ENCODE results near the gene SORCS2. TPM values are rescaled to one million over a fixed set of nuclear protein-coding genes. Genes with fewer than 3 reads are reported as not detected.

Gene SORCS2
- total RNA-seq, 1 experiment from 2014 or later: not detected

DNA sequence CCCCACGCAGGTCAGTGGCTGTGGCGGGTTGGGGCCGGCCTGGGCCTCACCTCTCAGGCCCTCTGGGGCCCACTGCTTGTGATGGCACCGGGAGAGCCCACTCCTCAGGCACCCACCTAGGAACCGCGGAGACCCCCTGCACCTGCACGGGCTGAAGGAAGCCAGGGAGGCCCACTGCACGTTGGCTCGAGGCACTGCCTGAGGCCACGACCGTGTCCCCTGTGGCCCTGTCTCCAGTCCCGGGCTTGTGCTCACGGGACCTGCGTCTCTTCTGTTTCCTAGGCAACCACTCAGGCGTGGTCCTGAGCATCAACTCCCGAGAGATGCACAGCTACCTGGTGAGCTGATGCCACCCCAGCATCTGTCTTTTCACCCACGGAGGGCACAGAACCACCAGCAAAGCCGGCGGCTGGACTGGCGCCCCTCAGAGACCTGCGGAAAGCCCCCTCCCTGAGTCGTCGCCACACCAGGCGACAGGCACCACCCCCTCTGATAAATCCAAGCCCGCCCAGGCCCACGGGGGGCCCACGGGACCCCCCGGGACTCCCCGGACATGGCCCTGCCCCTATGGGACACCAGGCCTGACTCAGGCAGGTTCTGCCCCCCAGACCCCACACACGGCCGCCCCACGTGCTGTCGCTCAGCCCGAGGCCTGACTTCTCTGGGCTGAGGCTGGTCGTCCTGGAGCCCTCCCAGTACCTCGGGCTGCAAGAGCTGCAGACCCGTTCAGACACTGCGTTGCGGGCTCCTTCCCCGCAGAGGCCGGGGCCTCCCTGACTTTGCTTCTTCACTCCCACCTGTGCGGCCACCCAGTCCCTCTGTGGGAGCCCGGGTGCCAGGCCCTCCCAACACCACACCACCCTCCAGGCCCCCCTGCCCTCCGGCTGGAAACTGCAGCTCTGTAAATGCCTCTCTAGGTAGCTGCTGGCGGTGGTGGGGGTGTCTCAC, 547.9 kb downstream of the SORCS2 start:
- no peak for DNase-seq (ENCODE audit: extremely low read depth, low read depth)

DNA sequence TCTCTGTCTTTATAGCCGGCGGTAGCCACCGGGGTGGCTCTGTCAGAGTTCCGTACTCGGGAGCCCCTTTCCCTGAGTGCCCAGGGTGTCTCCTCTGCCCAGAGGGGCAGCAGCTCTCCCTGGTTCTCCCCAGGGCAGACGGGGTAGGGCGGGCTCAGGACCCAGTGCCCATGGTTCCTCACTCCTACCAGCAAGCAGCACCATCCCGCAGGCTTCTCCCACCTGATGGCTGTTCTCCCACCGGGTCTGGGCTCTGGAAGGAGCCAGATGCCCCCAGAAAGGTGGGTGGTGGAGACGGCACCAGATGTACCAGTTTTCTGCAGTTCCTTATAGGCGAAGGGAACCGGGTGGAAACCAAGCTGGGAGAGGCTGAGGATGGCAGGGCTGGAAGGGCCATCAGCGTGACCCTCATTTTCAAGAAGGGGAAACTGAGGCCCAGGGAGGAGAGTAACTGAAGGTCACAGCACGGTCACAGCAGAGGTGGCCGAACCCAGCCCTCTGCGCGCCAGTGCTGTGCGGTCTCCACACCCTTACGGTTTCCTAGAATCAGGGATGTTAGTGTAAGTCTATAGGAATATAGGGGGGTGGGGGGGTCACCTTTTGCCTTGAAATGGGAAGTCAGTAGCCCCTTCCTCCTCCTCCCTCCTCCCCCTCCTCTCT, 548.7 kb downstream of the SORCS2 start:
- DNase-seq (ENCODE audit: extremely low read depth, low read depth): no peak

DNA sequence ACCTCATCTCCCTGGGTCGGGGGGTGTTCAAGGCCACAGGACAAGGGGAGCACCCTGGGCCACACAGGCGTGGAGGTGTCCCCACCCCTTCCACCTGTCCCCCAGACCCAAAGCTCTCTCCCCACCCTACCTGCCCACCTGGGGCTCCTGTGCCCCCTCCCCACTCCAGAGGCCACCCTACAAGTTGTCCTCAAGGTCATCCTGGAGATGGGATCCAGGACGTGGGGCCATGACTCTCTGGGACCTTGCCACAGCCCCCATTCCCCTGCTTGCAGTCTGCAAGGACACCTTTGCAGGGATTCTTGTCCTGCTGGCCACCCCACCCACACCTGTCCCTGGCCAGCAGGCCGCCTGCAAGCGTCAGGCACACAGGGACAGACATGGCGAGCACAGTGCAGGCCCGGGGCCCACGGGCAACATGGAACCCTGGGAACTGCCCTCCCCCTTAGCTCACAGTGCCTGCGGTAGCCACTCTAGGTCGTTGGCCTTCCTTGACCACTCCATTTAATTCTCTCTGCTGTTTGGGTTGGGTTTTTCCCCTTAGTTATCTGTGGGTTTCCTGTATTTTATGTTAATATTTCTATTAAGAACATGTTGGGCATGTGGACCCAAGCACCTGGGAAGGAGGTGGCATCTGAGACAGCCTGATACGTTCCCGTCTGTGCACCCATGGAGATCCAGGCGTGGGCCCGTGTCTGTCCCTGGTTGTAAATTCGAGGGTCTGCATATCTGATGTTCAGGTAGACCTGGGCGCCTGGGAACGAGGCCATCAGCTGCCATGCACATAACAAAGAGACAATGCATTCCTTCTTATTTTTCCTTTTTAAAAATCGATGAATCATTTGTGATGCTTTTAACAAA, 549.8 kb downstream of the SORCS2 start:
- no peak for DNase-seq (ENCODE audit: extremely low read depth, low read depth)

DNA sequence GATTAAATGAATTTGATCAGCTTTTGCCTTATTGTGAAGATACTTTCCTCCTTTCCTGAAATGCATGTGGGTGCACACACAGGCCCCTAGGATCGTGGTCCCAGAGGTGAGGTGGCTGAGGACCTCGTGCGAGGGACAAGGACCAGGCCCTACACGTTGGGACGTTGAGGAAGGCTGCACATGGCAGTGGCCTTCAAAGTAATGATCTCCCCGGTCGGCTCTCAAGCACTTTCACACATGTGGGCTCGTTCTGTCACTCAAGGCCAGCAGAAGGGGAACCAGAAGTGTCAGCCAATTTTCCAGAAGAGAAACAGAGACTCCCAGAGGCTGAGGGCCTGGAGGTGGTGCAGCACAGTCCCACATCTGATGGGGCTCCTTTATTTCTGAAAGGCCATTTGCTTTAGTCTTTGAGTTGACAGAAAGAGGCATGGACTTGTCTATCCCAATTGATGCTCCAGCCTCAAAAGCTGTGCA, 550.5 kb downstream of the SORCS2 start:
- no peak for DNase-seq (ENCODE audit: extremely low read depth, low read depth)

DNA sequence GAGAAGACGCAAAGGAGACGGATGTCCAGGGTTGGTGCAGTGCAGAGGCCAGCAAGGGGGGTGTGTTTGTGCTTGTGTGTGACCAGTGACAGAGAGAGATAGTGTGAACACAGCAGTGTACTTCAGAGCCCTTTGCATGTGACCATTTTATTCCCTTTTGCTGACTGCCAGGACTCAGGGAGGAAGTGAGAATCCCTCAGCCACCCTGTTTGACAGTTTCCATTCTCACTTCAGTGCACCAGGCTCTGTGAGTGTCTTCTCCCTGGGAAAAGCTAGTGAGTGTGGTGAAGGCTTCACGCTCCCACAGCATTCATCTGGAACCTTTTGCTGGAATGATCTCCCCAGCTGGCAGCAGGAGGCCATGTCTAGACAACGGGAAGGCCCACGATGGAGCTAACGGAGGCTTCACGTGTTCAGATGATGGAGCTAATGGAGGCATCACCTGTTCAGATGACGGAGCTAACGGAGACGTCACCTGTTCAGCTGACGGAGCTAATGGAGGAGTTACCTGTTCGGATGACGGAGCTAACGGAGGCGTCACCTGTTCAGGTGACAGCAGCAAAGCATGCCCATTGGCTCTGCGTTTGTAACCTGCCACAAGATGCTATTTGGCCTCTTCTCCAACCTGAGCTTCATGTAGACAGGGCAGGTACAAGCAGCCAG, 551.9 kb downstream of the SORCS2 start:
- DNase-seq (ENCODE audit: extremely low read depth, low read depth): no peak

DNA sequence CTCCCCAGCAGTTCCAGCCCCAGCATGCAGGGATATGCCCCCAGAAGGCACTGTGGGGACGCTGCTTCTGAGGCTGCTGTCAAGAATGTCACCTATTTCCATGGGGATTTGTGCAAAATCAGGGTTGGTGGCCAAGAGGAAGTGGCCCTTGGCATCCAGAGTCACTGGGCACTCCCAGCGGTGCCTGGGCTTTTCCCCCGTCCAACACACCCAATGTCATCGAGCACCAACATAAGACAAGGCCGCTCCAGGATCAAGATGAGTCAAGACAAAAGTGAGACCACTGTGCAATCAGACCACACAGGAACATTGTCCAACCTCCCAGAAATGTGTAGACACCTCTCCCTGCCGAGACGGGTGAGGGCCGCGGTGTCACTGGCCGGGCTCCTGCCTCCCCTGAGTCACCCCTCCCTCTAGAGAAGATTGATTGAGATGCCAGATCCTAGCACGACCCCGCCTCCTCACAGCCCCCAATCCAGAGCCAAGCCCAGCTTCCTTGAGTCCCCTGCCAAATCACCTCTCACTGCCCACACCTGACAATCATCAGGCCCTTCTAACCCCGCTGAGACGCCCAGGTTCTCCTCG, 553.1 kb downstream of the SORCS2 start:
- no peak for DNase-seq (ENCODE audit: extremely low read depth, low read depth)

DNA sequence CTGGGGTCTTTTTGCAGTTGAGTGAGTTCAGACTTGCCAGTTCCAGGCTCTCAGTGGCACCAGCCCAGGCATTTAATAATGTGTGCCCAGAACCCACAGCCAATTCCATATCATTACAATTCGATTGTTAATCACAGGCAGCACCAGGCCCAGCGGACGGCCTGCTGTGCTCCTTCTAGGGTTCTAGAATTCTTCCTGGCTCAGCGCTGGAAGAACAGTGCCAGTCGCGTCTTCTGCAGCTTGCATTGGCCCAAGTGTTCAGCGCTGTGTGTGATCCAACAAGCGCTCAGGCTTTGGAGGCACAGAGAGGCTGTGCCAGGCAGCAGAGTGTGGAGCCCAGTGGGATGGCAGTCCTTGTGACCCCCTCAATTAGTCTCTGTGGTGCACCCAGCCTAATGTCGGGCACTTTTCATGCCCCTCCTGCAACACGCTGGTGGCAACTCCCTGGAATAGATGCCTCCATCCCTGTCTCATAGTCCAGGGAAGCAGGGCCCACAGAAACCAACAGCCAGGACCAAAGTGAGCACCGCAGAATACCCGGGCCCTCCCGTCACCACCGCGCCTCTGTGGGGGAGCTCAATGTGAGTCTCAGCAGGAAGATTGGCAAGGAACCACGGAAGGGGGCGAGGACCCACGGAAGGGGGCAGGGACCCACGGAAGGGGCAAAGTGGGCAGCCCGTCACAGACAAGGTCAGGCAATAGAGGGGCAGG, 554.2 kb downstream of the SORCS2 start:
- DNase-seq (ENCODE audit: extremely low read depth, low read depth): no peak

DNA sequence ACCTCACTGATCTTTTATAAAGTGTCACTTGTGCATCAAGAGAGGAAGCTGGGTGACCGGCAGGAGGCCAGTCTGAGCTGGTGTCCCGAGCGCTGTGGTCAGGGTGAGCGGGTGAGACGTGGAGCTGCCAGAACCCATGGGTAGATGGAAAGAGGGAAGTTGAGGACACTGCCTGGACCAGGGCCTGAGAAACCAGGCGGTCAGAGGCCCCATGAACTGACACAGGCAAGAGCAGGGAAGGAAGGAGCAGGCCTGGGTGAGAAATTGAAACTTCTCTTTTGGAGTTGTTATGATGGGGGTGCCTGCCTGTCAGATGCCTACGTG, 554.7 kb downstream of the SORCS2 start:
- DNase-seq (ENCODE audit: extremely low read depth, low read depth): no peak

DNA sequence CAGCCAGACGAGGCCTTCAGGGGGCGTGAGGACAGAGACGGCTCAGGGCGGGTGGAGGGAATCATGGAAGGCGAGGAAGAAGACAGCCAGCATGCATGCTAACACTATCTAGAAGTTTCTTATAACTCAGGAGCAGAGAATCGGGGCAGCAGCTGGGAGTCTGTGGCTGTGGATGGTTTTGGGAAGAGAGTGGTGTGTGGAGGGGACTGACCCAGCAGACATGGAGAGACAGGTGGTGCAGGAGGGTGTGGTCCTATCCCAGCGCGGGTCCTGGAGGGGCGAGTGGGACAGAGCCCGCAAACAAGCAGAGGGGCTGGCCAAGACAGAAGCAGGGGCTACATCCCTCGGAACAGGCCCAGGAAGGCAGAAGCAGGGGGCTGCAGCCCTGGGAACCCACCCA, 555.2 kb downstream of the SORCS2 start:
- no peak for DNase-seq (ENCODE audit: extremely low read depth, low read depth)

DNA sequence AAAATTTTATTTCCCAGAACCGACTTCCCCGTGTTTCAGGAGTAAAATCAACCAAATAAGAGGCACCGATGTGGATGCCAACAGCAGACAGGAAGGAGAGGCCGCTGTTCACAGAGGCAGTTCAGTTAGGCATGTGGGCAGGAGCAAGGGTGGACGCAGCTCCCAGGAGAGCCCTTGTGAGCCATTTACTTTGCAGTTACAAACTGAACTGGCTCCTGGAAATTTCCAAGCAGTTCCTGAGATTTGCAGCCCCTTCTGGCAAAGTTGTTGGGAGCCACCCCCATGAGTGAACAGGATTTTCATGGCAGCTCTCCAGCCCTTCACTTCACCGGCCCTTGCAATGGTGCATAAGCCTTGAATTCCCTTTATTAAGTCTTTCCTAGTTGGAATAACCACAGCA, 558.2 kb downstream of the SORCS2 start:
- no peak for DNase-seq (ENCODE audit: extremely low read depth, low read depth)

DNA sequence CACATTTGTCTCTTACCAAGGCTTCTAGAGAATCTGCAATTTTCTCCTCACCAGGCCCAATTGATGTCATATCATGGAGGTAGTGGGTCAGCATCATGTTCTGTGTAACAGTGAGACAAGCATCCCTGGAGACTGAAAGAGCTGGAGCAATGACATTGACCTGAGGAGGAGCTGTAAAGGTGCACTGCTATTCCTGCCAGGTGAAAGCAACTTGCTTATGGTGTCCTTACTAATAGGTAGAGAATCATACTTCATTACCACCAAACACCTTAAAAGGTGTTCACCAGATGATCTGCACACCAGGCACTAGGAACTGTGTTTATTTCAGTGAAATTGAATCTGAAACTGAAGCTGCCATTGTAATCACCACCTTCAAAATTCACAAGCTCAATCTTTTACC, 558.6 kb downstream of the SORCS2 start:
- DNase-seq (ENCODE audit: extremely low read depth, low read depth): no peak

DNA sequence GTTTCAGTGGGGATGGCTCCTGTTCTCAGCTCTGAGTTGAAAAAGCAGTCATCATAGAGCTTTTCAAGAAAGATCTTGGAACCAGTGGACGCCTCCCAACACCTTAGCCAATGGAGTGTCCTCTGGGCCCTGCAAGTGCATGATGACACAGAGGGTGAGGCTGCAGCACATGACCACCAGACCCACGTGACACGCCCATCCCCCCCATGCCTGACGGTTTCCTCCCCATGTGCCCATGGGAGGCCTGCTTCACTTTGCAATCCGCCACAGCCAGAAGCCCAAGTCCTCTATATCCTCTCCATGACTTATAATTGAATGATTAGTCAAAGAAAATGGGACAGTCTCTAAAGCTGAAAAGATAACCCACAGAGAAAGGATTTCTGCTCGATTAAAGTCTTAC, 560.3 kb downstream of the SORCS2 start:
- DNase-seq (ENCODE audit: extremely low read depth, low read depth): no peak

DNA sequence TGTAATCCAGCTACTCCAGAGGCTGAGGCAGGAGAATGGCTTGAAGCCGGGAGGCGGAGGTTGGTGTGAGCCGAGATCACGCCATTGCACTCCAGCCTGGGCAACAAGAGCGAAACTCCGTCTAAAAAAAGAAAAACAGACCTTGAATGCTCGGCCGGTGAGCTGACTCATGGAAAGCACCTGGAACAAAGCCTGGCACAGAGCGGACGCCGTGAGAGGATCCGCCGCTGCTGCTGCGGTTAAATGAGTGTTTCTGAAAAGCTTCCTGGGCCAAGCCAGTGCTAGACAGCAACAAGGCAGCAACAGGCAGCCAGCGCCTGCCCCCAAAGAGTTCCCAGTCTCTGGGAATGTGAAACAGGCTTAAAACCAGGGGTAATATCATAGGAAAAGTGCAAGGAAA, 560.9 kb downstream of the SORCS2 start:
- no peak for DNase-seq (ENCODE audit: extremely low read depth, low read depth)

DNA sequence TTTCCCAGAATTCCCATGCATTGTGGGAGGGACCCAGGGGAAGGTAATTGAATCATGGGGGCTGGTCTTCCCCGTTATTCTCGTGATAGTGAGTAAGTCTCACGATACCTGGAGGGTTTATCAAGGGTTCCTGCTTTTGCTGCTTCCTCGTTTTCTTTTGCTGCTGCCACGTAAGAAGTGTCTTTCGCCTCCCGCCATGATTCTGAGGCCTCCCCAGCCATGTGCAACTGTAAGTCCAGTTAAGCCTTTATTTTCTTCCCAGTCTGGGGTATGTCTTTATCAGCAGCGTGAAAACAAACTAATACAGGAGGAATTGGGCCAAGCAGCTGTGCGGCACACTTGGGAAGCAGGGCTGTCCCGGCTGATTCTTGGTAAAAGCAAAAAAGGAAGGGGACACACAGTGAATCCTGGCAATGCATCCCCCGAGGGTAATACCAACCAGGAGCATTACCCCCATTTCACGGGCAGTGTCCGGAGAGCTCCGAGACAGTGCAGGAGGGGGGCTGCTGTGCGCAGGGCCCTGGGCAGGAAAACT, 561.7 kb downstream of the SORCS2 start:
- DNase-seq (ENCODE audit: extremely low read depth, low read depth): no peak

DNA sequence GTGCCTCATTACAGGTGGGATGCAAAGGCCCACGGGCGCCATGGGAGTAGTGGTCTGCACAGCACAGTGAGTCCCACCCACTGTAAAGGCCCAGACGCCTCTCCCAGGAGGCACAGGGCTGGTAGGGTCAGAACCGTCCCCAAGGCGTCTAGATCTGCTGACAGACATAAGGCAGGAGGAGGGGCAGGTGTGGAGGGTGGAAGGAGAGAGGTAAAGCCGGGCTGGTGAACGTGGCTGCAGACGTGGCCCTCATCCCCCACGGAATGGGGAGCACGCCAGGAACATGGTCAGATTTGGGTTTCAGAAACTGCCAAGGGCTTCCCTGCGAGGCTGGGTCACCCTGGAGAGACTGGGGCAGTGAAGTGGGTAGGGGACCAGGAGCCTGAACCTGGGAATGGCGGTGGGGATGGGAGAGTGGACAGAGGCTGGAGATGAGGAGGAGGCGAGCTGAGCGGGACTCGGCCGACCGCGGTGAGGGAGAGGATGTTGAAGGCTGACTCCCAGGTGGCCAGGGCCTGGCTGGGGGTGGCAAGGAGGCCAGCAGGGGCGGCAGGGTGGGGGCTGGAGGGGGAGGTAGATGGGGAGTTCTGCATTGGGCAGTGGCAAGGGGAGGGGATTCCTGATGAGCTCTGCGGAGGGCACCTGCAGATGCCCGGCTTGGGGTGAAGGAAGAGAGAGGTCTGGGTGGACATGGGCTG, 562.4 kb downstream of the SORCS2 start:
- no peak for DNase-seq (ENCODE audit: extremely low read depth, low read depth)

DNA sequence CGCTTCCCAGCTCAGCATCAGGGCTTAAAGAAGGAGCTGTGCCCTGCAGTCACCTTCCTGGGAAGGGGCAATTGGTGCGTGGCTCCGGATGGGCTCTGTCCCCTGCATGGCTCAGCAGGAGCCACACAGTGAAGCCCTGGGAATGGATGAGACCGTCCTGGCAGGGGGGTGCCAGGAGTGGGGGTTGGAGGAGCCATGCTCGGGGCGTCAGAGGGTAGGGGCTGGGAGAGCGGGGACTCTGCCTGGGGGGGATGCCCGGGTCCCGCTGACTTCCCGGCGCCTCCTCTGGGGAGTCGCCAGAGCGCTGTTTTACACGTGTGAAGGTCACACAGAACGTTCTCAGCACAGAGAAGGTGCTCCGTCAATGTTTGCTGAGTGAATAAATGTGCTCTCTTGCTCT, 563.2 kb downstream of the SORCS2 start:
- no peak for DNase-seq (ENCODE audit: extremely low read depth, low read depth)

DNA sequence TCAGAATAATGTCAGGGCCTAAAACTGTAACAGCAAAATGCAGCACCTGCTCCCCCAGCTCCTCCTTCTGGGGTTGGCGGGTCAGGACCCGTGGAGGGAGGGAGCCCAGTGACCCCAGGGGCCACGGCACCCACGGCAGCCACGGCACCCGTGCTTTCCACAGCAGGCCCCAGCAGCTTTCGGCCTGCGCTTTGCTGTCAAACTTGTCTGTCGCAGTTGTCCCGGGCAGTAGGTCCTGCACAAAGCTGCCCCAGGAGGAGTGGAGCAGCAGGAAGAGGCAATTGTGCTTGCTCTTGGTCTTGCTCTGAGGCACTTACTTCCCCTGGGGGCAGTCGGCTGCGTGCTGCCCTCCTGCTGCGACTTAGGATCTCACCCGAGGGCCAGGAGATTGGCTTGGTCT, 563.7 kb downstream of the SORCS2 start:
- DNase-seq (ENCODE audit: extremely low read depth, low read depth): no peak

DNA sequence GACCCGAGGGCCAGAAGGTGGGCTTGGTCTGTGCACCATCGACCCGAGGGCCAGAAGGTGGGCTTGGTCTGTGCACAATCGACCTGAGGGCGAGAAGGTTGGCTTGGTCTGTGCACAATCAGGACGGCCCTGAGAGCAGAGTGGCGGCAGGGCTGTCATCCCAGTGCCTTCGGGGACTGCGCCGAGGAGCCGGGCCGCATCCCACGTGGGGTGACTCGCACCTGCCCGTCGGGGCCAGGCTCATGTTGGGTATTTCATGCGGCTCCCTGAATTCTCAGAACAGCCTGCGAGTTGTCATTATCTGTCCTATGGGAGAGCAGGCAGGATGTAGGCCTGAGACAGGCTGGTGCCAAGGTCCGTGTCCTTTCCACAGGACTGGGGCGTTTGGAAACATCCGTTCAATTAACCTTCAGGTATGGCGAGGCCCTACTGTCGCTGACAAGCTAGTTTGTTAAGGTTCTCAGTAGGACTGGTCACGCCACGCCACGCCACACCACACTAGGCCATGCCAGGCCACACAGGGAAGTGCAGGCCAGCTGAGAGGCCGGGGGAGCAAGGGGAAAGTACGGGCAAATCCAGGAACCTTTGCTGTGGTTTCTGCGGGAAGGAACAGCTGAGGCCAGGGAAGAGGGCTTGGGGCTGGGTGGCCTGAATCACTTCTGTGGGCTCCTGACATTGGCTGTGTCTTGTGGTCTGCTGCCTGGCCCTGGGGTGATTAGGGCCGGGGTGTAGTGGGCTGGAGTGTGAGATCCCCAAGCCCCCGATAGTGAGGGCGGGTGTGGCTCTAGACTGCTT, 564.4 kb downstream of the SORCS2 start:
- no peak for DNase-seq (ENCODE audit: extremely low read depth, low read depth)
